CD4-positive, alpha-beta memory T cell (primary cell): ENCODE results near the gene LPCAT2. TPM values are rescaled to one million over a fixed set of nuclear protein-coding genes. Genes with fewer than 3 reads are reported as not detected.

Experiments
- CTCF ChIA-PET: fragments of 350-600 bp; sonication (Branson Sonifier 250); formaldehyde crosslinking; loops from one replicate; lab custom pipeline; 2021; ENCODE audit warnings: inconsistent platforms; ENCODE audit not compliant: partially characterized antibody; lab: Charles Lee
- POLR2A ChIA-PET: fragments of 350-600 bp; sonication (Branson Sonifier 250); formaldehyde crosslinking; loops from one replicate; lab custom pipeline; 2021; ENCODE audit not compliant: partially characterized antibody; lab: Charles Lee
- DNase-seq, 5 donors: peaks; one replicate each; pipeline versions ENCODE4 v3.0.0 to v3.0.0-alpha.2; 2020 to 2022; ENCODE audit warnings: mixed read lengths in 1 of 5
- H3K27ac ChIP-seq: one replicate; pipeline ENCODE4 v1.7.0; 2013; ENCODE audit warnings: low read depth, low read length
- H3K27me3 ChIP-seq: 2 replicates; pipeline ENCODE4 v1.7.0; 2013; ENCODE audit warnings: mild to moderate bottlenecking, low read length, moderate library complexity; ENCODE audit not compliant: insufficient read depth
- H3K36me3 ChIP-seq: 2 replicates; pipeline ENCODE4 v1.7.0; 2013; ENCODE audit warnings: mild to moderate bottlenecking, low read length, moderate library complexity; ENCODE audit not compliant: insufficient read depth
- H3K4me1 ChIP-seq: 2 replicates; pipeline ENCODE4 v1.7.0; 2013; ENCODE audit warnings: mild to moderate bottlenecking, low read length, moderate library complexity; ENCODE audit not compliant: insufficient read depth
- H3K4me3 ChIP-seq, 2 donors: one replicate each; pipeline ENCODE4 v1.7.0; 2013; ENCODE audit warnings: low read length in 2 of 2, mild to moderate bottlenecking in 1 of 2
- H3K9me3 ChIP-seq, 2 donors: one replicate each; pipeline ENCODE4 v1.7.0; 2013; ENCODE audit warnings: low read length in 2 of 2, control low read depth in 1 of 2; ENCODE audit not compliant: control insufficient read depth in 1 of 2
- H3K27ac Mint-ChIP-seq, 7 donors: one replicate each; pipeline ENCODE4 v1.8.0; 2020 to 2021; ENCODE audit warnings: mixed read lengths in 7 of 7, mild to moderate bottlenecking in 6 of 7, inconsistent platforms in 3 of 7, moderate library complexity in 3 of 7
- H3K27me3 Mint-ChIP-seq, 2 donors: one replicate each; pipeline ENCODE4 v1.8.0; 2020 to 2021; ENCODE audit warnings: mixed read lengths in 2 of 2
- H3K36me3 Mint-ChIP-seq, 2 donors: one replicate each; pipeline ENCODE4 v1.8.0; 2020 to 2021; ENCODE audit warnings: mixed read lengths in 2 of 2, inconsistent platforms in 1 of 2, mild to moderate bottlenecking in 1 of 2
- H3K4me1 Mint-ChIP-seq, 4 donors: one replicate each; pipeline ENCODE4 v1.8.0; 2020 to 2021; ENCODE audit warnings: mixed read lengths in 4 of 4, mild to moderate bottlenecking in 1 of 4
- H3K4me3 Mint-ChIP-seq, 8 donors: one replicate each; pipeline ENCODE4 v1.8.0; 2020 to 2021; ENCODE audit warnings: mixed read lengths in 8 of 8, mild to moderate bottlenecking in 7 of 8, moderate library complexity in 6 of 8, inconsistent platforms in 3 of 8
- H3K9me3 Mint-ChIP-seq, 8 donors: one replicate each; pipeline ENCODE4 v1.8.0; 2020 to 2021; ENCODE audit warnings: mixed read lengths in 8 of 8, mild to moderate bottlenecking in 5 of 8, inconsistent platforms in 3 of 8, moderate library complexity in 1 of 8
- intact Hi-C: fragments of 100-400 bp; cut with micrococcal nuclease; formaldehyde crosslinking; loops from one replicate; pipeline ENCODE4 v1.15.1; 2023
- polyA plus RNA-seq, 2 donors: library from polyadenylated mRNA; unstranded; fragments of 300-500 nt; fragmentation: Illumina TruSeq; gene quantifications; one replicate each; pipeline ENCODE4 v1.2.3, GENCODE V29; 2021
- total RNA-seq, 2 experiments: library from RNA; stranded (reverse); gene quantifications; one replicate each; pipeline ENCODE4 v1.2.3, GENCODE V29; 2021

LPCAT2 gene
- total and polyA plus RNA-seq, 4 experiments from 2014 or later, result 0.47 to 0.76 TPM; not detected in 2

DNA sequence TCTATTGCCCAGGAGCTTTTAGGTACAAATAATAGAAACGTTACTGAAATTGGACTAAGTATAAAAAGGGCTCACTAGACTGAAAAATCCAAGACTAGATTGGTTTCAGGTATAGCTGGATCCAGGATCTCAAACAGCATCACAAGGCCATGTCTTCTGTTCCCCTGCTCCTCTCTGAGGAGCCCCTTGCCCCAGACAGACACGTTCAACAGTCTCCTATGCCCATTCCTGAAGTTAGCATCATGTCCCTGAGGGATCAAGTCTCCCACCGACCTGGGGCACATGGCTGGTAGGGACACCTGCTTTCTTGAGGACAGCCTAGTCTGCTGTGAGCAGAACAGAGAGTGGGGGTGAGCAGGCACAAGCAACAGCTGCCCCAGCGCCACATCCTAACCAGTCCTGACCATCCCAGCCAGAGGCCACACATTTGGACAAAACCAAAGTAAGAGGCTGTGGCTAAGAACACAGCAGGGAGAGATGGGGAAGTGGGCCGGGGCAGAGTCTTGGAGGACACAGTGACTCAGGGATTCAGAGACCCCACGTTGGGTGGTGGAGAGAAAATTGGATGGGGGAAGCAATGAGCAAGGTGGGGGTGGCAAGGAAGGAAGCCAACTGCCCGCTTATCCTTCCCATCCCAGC lies 40.4 kb upstream of the LPCAT2 start:
- no peaks in the 10 kb centered on the region for H3K9me3 ChIP-seq
- no peak overlapping the region for H3K27ac ChIP-seq
- no peaks in the 10 kb centered on the region for H3K4me1 ChIP-seq
- CTCF ChIA-PET, result interaction anchor here (1.5 to 1.6 kb wide), 2 partner anchors 7 to 9 kb away, joined by 6 read pairs; no protein-coding TSS in a partner anchor
- H3K27ac Mint-ChIP-seq, result no peak overlapping the region
- H3K27me3 ChIP-seq, result no peaks in the 10 kb centered on the region
- peaks cover 0 to 5% of the 10 kb centered on the region in 2 donors for H3K27me3 Mint-ChIP-seq
- H3K4me1 Mint-ChIP-seq, result peaks cover 0 to 5% (median 1%) of the 10 kb centered on the region in 4 donors
- no peaks in the 10 kb centered on the region for H3K36me3 Mint-ChIP-seq
- H3K36me3 ChIP-seq, result no peaks in the 10 kb centered on the region
- intact Hi-C loops, result loop anchor here (5.0 kb wide), 1 partner anchor 734 kb away; no protein-coding TSS in a partner anchor
- no peak overlapping the region for H3K4me3 Mint-ChIP-seq
- no peaks in the 10 kb centered on the region for H3K9me3 Mint-ChIP-seq
- no peak for DNase-seq
- POLR2A ChIA-PET, result no interaction called here
- H3K4me3 ChIP-seq, result no peak overlapping the region

DNA sequence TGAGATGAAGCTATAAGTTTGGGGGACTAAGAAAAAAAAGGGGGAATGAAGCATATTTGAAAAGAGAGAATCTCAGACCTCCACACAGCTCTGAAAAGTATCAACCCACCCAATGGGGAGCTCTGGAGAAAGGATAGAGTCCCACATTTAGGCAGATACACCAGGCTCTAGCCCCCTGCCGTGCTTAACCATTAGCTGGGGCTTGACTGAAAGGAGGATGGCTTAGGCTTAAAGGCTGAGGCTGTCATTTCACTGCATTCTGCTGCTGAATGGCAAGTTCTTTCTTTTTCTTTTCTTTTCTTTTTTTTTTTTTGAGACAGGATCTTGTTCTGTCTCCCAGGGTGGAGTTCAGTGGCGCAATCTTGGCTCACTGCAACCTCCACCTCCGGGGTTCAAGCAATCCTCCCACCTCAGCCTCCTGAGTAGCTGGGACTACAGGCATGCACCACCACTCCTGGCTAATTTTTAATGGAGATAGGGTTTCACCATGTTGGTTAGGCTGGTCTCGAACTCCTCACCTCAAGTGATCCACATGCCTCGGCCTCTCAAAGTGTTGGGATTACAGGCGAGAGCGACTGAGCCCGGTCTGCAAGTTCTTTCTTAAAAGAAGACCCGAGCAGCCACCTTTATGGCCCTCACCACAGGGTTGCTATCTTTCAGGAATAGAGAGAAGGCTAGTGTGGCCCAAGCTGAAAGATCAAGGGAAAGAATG lies 38.9 kb upstream of the LPCAT2 start:
- Mint-ChIP-seq H3K4me1 (peaks cover 0 to 5% (median 1%) of the 10 kb centered on the region in 4 donors), H3K27ac (no peak overlapping the region), H3K4me3 (no peak overlapping the region), H3K27me3 (peaks cover 0 to 5% of the 10 kb centered on the region in 2 donors), H3K36me3 (no peaks in the 10 kb centered on the region), H3K9me3 (no peaks in the 10 kb centered on the region)
- Histone ChIP-seq H3K36me3 (no peaks in the 10 kb centered on the region), H3K4me1 (no peaks in the 10 kb centered on the region), H3K27me3 (no peaks in the 10 kb centered on the region), H3K4me3 (no peak overlapping the region), H3K27ac (no peak overlapping the region), H3K9me3 (no peaks in the 10 kb centered on the region)
- DNase-seq, result no peak
- intact Hi-C loops, result loop anchor here (5.0 kb wide), 1 partner anchor 732 kb away; no protein-coding TSS in a partner anchor
- ChIA-PET CTCF (interaction anchor here (1.1 to 1.6 kb wide), 2 partner anchors 9 to 11 kb away, joined by 5 to 6 read pairs; no protein-coding TSS in a partner anchor), POLR2A (no interaction called here)

DNA sequence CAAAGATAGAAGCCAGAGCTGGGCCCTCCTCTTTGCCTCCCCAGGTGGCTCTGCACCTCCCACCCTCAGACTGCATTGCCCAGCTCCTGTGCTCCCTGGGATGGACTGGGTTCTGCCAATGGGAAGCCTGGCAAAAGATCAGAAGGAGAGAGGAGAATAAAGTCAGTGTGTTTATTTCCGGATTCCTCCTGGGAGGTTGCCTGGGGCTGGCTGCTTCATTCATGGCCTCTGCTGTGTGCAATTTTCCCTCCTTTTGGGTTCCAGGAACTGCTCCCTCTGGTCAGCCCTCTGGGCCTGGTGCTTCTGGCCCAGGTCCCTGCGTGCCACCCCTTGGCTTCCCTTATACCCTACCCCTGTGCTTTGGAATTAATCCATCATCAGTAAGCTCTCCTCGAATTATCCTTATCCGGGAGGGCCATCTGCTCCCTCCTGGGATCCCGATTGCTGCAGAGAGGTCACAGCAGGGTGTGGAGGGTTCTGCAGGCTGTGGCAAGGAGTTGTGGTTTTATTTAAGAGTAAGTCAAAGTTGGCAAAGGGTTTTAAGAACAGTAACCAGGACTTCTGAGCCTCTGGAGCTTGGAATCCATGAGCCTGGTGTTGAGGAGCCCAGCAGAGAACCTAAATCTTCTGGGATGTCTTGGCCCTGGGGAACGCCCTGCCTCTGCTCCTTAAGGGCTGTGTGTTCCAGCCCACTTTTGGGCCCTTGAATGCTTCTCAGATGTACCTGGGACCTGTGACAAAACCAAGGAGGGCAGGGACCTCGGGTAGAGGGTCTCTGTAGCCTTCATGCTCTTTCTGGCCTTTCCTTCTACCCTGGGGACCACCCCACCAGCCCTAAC lies 38.1 kb upstream of the LPCAT2 start:
- Histone ChIP-seq H3K27ac (no peak overlapping the region), H3K9me3 (no peaks in the 10 kb centered on the region), H3K4me1 (no peaks in the 10 kb centered on the region), H3K27me3 (no peaks in the 10 kb centered on the region), H3K36me3 (no peaks in the 10 kb centered on the region), H3K4me3 (no peak overlapping the region)
- DNase-seq, result no peak
- H3K27ac Mint-ChIP-seq, result no peak overlapping the region
- intact Hi-C loops, result no loop called here
- no peaks in the 10 kb centered on the region for H3K9me3 Mint-ChIP-seq
- POLR2A ChIA-PET, result no interaction called here
- peaks cover 0 to 5% of the 10 kb centered on the region in 2 donors for H3K27me3 Mint-ChIP-seq
- no peaks in the 10 kb centered on the region for H3K36me3 Mint-ChIP-seq
- CTCF ChIA-PET, result interaction anchor here (1.4 to 1.6 kb wide), 3 partner anchors 8 to 21 kb away, joined by 3 to 6 read pairs (median 3); no protein-coding TSS in a partner anchor
- H3K4me1 Mint-ChIP-seq, result no peaks in the 10 kb centered on the region
- no peak overlapping the region for H3K4me3 Mint-ChIP-seq

DNA sequence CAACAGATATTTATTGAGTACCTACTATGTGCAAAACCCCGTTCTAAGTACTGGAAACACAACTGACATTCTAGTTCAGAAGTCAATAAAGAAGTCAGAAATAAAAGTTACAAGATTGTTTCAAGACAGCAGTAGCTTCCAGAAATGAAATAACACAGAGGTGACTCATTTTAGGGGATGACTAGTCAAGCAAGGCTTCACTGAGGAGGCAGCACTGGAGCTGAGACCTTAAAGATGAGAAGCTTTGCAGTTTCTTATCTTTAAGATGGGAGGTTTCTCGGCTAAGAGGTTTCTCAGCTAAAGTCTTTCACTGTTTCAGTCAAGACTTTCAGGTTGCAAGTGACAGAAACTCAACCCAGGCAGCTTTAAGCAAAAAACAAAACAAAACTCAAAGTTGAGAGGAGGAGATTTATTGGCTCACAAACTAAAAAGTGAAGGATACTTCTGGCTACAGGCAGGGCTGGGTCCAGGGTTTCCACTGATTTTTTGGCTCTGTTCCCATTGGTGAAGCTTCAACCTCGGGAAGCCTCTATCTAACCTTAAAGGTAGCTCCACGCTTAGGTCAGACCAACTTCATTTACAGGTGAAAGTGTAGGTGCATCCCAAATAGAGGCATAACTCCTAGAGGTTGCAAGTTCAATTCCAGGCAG lies 37.3 kb upstream of the LPCAT2 start:
- intact Hi-C loops, result no loop called here
- Histone ChIP-seq H3K9me3 (no peaks in the 10 kb centered on the region), H3K36me3 (no peaks in the 10 kb centered on the region), H3K27me3 (no peaks in the 10 kb centered on the region), H3K4me1 (no peaks in the 10 kb centered on the region), H3K4me3 (no peak overlapping the region), H3K27ac (no peak overlapping the region)
- no peaks in the 10 kb centered on the region for H3K4me1 Mint-ChIP-seq
- no peak for DNase-seq
- H3K36me3 Mint-ChIP-seq, result no peaks in the 10 kb centered on the region
- POLR2A ChIA-PET, result no interaction called here
- no peak overlapping the region for H3K27ac Mint-ChIP-seq
- H3K27me3 Mint-ChIP-seq, result peaks cover 0 to 7% of the 10 kb centered on the region in 2 donors
- CTCF ChIA-PET, result interaction anchor here (1.4 to 1.6 kb wide), 2 partner anchors 9 to 20 kb away, joined by 3 read pairs; no protein-coding TSS in a partner anchor
- no peaks in the 10 kb centered on the region for H3K9me3 Mint-ChIP-seq
- H3K4me3 Mint-ChIP-seq, result no peak overlapping the region

DNA sequence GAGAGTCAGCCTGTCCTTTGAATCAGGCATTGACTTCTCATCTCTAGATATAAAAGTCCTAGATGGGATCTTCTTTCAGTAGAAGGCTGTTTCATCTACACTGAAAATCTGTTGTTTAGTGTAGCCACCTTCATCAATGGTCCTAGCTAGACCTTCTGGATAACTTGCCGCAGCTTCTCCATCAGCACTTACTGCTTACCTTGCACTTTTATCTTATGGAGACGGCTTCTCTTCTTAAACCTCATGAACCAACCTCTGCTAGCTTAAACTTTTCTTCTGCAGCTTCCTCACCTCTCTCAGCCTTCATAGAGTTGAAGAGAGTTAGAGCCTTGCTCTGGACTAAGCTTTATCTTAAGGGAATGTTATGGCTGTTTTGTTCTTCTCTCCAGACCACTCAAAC lies 35.3 kb upstream of the LPCAT2 start:
- intact Hi-C loops, result no loop called here

DNA sequence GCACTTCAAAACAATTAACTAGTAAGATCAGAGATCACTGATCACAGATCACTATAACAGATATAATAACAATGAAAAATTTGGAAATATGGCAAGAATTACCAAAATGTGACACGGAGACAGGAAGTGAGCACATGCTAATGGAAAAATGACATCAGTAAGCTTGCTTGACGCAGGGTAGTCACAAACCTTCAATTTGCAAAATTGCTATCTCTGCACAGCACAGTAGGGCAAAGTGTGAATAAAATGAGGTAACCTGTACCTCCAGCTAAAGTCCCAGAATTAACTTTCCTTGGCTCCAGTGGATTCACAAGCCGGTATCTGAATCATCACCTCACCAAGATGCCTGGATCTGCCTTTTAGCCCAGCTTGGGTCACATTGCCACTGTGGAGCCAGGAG lies 34.1 kb upstream of the LPCAT2 start:
- H3K4me3 Mint-ChIP-seq, result no peak overlapping the region
- Histone ChIP-seq H3K27me3 (peaks cover 3% of the 10 kb centered on the region), H3K27ac (no peak overlapping the region), H3K4me1 (no peaks in the 10 kb centered on the region), H3K9me3 (no peaks in the 10 kb centered on the region), H3K36me3 (no peaks in the 10 kb centered on the region), H3K4me3 (no peak overlapping the region)
- H3K36me3 Mint-ChIP-seq, result no peaks in the 10 kb centered on the region
- H3K9me3 Mint-ChIP-seq, result no peaks in the 10 kb centered on the region
- peaks cover 15 to 26% of the 10 kb centered on the region in 2 donors for H3K27me3 Mint-ChIP-seq
- H3K4me1 Mint-ChIP-seq, result peaks cover 0 to 4% (median 0%) of the 10 kb centered on the region in 4 donors
- no peak overlapping the region for H3K27ac Mint-ChIP-seq
- CTCF ChIA-PET, result interaction anchor here (4.2 kb wide), 1 partner anchor 10 kb away, joined by 30 read pairs; no protein-coding TSS in a partner anchor
- DNase-seq, result no peak
- POLR2A ChIA-PET, result no interaction called here
- intact Hi-C loops, result no loop called here

More for the DNA sequence above, 35.3 kb upstream of the LPCAT2 start:
- Histone ChIP-seq H3K27me3 (peaks cover 3% of the 10 kb centered on the region), H3K27ac (no peak overlapping the region), H3K36me3 (no peaks in the 10 kb centered on the region), H3K9me3 (no peaks in the 10 kb centered on the region), H3K4me3 (no peak overlapping the region), H3K4me1 (no peaks in the 10 kb centered on the region)
- Mint-ChIP-seq H3K27ac (no peak overlapping the region), H3K27me3 (peaks cover 9 to 20% of the 10 kb centered on the region in 2 donors), H3K4me3 (no peak overlapping the region), H3K9me3 (no peaks in the 10 kb centered on the region), H3K4me1 (no peaks in the 10 kb centered on the region), H3K36me3 (no peaks in the 10 kb centered on the region)
- DNase-seq, result no peak
- POLR2A ChIA-PET, result no interaction called here
- CTCF ChIA-PET, result interaction anchor here (4.2 kb wide), 1 partner anchor 8 kb away, joined by 30 read pairs; no protein-coding TSS in a partner anchor
